GM18511 (cell line): ENCODE measurements around the gene PUM1.
A peak's percentile ranks its signal among the peaks of the same experiment; 100 is the strongest.
"Not testable (repeated sequence)": the region's sequence is repeated elsewhere in the genome, so short reads cannot be mapped to it uniquely, and the experiment has no call there.

ENCODE experiments used
- ATAC-seq: cut with Tn5 transposase; IDR thresholded peaks from one replicate; pipeline ENCODE4 v1.9.1; 2021; ENCODE audit warnings: mild to moderate bottlenecking, moderate library complexity; ENCODE audit not compliant: unreplicated experiment

Gene PUM1

GRCh38 chr1:30966690-30967369 is 98.7 kb downstream of the PUM1 start:
- ATAC-seq = no peak

DNA sequence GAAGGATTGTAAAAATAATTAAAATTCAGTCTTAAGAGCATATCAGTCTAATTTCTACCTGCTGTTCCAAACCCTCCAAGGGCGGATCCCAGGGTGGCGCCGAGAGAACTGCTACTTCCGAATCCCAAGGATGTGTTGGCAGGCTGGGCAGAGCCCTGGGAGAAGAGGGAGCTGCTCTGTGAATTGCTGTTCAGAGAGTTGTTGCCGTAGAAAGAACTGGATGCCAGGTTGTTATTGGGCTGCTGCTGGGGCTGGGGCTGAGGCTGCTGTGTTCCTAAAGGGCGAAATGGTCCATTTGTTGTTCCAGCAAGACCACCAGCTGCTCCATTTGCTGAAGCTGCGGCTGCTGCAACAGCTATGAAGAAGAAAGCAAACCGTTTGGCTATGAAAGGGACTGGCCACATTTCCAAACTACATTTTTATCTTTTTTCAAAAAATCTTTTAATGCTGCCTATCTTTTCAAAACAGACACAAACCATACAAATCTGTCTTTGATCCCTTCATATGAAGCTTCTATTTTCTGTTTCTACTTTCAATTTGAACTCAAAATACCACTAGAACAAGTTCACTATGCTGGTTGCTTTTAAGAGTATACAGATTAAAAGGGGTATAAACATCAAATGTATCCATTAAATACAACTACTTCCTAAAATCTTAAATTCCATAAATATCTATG is 99.5 kb downstream of the PUM1 start:
- no peak for ATAC-seq

DNA sequence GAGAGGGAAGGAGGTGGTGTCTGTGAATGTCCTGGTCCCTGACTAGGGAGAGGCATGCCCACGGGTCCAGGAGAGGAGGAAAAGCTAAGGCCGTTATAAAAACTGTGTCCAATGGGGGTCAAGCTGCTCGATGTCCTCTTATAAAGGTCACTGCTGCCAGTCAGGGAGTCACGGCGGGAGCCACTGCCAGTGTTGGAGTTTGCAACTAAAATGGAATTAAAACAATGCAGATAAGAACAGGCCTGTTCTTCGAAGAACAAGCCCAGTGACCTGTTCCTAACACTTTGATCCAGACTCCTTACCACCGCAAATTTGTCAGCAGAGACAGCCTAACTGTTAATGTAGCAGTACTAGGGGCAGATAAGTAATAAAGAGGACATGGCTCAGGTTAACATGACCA is 100.8 kb downstream of the PUM1 start:
- no peak for ATAC-seq

- peak; percentile 70 for ATAC-seq
Observed at GRCh38 chr1:30962609-30963508, 102.7 kb downstream of the PUM1 start.

- no peak for ATAC-seq
Observed at GRCh38 chr1:30957560-30958222, 107.8 kb downstream of the PUM1 start.

GRCh38 chr1:30955448-30956015 is 110.0 kb downstream of the PUM1 start:
- ATAC-seq = no peak

GRCh38 chr1:30953685-30954084 is 111.8 kb downstream of the PUM1 start:
- no peak for ATAC-seq

- ATAC-seq = no peak
Observed at GRCh38 chr1:30952098-30952497, 113.4 kb downstream of the PUM1 start.

GRCh38 chr1:30950700-30951099 is 114.8 kb downstream of the PUM1 start:
- ATAC-seq = no peak

DNA sequence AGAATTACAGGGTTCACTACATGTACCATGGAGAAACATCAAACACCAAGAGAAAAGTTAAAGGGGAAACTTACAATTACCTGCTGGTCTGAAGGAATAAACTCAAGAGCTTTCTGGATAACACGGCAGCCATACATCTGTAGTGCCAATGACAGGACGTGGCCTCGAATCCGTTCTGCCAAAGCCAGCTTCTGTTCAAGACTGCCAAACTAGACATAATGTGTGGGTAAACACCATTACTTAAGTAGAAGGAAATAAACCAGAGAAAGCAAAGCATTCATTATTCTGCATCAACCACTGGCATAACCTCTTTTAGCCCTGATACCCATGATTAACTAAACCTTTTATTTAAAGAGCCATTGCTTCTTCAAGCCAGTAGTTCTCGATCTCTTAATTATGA is 115.5 kb downstream of the PUM1 start:
- no peak for ATAC-seq

- not testable (repeated sequence) for ATAC-seq
Observed at GRCh38 chr1:30949487-30949838, 116.1 kb downstream of the PUM1 start.

GRCh38 chr1:30948813-30949486 is 116.6 kb downstream of the PUM1 start:
- not testable (repeated sequence) for ATAC-seq

DNA sequence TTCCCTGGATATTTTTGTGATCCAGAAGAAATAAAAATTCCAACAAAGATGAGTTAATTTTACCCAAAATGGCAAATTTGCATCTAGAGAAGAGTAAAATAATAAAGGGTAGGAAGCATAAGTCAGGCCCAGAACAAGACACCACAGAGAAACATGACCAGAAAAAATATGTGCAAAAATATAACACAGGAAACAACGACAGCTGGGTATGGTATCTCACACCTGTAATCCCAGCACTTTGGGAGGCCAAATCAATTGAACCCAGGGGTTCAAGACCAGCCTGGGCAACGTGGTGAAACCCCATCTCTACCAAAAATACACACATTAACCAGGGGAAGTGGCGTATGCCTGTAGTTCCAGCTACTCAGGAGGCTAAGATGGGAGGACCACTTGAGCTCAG is 117.2 kb downstream of the PUM1 start:
- no peak for ATAC-seq

DNA sequence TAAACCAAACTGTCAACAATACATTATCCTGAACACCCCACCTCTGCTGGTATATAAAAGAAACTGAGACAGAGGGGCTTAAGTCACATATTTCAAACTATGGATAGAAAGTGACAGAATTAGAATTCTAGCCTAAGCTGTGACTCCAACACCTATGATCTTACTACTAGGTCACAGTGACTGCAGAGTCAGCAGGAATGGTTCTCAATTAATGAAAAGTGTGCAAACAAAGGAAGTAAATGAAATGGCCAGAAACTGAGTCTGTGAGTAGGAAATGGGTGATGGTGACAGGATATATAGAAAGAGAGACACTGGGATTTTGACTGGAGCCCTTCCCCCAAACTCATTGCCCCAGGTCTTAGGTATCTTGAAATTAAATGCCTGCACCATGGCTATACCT is 118.3 kb downstream of the PUM1 start:
- no peak for ATAC-seq

GRCh38 chr1:30942326-30942963 is 123.1 kb downstream of the PUM1 start:
- ATAC-seq = no peak

DNA sequence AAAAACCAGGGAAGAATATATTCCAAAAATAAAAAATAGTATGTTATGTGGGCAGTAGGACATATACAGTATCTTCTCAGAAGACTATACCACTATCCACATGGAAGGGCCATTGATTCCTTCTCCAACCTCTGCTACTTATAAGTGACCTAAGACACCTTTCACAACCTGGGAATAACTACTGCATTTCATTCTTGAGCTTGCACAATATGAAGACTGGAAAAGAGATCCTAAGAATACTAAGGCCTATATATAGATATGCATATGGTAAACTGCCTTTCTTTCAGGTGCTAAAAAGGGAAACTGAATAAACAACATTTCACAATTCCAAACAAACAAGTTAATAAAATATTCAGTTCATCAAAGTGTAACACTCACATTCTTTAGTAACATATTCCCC is 125.0 kb downstream of the PUM1 start:
- ATAC-seq = no peak

GRCh38 chr1:30936541-30937171 is 128.9 kb downstream of the PUM1 start:
- ATAC-seq = no peak

GRCh38 chr1:30935758-30936157 is 129.8 kb downstream of the PUM1 start:
- ATAC-seq = not testable (repeated sequence)

DNA sequence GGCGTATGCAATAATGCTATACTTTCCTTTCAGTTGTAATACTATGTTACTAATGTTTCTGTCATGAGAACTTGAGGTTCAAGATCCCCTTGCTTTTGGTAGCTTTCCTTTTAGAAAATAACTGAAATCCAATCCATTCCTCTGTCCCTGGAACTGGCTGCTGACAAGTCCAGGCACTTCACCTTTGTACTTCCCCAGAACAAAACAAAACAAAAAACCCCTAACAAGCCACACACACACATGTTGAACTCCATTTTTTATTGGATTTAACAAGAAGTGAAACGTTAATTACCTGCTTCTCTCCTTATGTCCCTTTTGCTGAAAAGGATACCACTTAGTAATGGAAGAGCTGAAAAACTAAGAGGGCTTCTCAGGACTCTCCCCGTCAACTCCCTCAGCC is 130.9 kb downstream of the PUM1 start:
- no peak for ATAC-seq
